Measurements from ENCODE around the gene AGPS. TPM values are rescaled to one million over a fixed set of nuclear protein-coding genes. Genes with fewer than 3 reads are reported as not detected.

Gene AGPS
- total RNA-seq, 4 donors from 2014 or later = 32.4 to 56.8 (median 38.5) TPM

DNA sequence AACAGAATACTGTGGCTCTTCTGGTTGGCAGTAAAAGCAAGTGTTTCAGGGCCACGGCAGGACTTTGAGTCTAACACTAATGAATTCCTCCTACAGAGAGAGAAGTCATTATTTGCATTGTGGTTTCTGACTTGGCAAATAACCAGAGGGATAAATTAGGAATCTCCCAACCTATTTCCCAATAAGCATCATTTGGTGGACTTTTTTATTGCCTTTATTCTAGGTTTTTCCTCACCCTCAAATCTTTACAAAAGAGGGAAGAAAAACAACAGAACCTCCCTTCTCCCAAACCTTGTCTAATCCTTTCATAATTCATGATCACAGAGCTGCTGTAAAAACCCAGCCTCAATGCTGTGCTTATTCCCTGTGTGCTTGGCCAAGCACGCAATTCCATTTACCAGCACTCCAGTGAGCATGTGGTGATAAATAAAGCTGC lies 179.7 kb downstream of the AGPS start:
- TF ChIP-seq, protein P1, sequence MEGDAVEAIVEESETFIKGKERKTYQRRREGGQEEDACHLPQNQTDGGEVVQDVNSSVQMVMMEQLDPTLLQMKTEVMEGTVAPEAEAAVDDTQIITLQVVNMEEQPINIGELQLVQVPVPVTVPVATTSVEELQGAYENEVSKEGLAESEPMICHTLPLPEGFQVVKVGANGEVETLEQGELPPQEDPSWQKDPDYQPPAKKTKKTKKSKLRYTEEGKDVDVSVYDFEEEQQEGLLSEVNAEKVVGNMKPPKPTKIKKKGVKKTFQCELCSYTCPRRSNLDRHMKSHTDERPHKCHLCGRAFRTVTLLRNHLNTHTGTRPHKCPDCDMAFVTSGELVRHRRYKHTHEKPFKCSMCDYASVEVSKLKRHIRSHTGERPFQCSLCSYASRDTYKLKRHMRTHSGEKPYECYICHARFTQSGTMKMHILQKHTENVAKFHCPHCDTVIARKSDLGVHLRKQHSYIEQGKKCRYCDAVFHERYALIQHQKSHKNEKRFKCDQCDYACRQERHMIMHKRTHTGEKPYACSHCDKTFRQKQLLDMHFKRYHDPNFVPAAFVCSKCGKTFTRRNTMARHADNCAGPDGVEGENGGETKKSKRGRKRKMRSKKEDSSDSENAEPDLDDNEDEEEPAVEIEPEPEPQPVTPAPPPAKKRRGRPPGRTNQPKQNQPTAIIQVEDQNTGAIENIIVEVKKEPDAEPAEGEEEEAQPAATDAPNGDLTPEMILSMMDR (IDR thresholded peaks at IDR 0.05; ENCODE audit: low read depth) = no peak

DNA sequence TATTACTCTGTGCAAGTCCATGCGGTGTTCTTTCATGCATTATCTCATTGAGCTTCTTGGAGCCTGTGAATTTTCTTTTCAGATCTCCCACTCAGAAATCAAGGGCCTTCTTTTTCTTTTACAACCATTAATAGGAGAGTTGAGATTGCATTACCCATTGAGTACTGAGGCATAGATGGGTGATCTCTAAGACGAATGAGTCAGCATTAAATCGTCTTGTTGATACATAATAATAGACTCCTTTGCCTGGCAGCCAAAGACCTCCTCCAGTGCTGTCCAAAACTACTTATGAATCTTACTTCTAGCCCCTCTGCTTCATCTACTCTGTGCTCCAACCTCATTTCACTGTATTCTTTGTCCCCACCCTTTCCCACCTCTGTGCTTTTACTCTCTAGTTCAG lies 180.5 kb downstream of the AGPS start:
- TF ChIP-seq, protein P1 (IDR thresholded peaks at IDR 0.05; ENCODE audit: low read depth) = no peak

DNA sequence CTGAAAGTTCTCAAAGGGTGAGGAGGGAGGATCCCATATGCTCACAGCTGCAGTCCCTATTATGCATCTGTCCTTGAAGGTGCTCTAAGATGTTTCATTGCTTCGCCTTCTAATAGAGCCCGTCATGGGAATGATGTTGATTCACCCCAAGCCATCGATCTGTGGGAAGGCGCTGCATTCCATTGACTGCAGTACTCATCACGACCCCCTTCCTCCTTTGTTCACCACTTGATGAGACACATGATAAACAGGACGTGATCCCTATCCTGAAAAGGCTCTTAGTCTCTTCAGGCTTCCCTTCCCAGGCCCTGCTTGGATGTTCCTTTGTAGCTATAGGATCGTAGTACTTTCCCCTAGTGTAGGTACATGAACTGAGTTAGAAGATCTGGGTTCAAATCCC lies 181.8 kb downstream of the AGPS start:
- TF ChIP-seq, protein P1 (IDR thresholded peaks at IDR 0.05; ENCODE audit: low read depth) = no peak

DNA sequence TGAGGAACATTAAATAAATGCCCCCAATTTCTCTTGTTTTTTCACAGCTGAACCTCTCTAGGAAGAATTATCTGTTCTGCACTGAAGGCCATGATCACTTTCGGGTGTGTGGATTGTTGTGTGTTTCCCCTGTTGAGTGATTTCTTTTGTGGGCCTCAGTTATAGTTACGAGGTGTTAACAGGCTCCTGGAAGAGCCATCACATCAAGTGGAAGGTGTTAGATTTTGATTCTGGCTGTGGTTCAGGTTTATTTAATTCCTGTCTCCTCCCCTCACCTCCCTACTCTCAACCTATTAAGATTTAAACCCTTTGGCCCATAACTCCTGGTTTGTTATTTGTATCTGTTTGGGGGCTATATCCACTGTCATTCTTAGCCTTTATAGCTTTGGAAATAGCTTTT lies 182.8 kb downstream of the AGPS start:
- TF ChIP-seq, protein P1 (IDR thresholded peaks at IDR 0.05; ENCODE audit: low read depth) = no peak

DNA sequence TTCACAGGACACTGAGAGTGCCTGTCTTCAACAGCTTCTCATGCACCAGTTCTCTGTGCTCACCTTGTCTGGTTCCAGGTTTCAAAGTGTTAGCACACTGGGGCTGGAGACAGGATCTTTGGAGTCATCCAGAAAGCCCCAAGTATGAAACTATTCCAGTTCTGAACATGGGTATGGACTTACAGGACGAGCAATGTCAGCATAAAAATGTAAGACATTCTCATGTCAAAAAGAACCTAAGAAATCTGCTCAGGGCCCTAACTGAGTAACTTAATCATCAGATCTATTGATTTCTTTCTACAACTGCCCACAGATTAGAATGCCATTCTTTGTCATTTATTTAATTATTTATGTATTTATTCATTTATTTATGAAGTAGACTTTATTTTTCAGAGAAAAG lies 184.5 kb downstream of the AGPS start:
- TF ChIP-seq, protein P1 (IDR thresholded peaks at IDR 0.05; ENCODE audit: low read depth) = no peak

DNA sequence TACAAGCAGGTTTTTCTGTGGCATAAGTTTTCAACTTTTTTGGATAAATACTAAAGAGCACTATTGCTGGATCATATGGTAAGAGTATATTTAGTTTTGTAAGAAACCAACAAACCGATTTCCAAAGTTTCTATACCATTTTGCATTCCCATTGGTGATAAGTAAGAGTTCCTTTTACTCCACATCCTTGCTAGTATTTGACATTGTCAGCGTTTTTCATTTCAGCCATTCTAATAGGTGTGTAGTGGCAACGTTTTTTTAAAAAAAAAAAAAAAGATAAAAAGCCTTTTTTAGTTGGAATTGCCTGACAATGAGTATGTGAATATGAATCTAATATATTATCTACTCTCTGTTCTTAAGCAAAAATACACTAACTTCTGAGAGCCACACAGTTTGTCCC lies 185.9 kb downstream of the AGPS start:
- TF ChIP-seq, protein P1 (IDR thresholded peaks at IDR 0.05; ENCODE audit: low read depth) = no peak

DNA sequence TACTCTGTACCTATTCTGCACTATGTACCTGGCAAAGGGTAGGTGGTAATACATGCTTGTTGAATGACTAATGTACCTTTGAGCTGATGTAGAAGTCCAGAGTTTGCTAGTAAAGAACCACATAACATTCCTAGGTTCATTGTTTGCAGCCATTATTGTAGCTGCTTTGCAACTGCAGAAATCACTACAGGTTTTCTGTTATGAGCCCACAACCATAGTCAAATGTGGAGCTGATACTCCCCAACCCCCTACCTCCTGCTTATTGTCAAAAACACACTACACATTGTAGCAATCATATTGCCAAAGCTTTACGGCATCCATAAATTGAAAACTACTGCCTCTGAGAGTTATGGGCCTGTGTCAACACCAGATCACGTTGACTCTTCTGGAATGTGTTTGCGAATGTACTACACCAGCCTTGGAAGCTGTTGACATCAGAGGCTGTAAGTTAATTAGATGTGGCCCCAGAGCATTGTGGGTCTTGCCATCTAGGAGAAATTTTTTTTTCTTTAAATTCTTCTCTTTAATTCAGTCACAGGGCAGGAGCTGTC lies 187.0 kb downstream of the AGPS start:
- TF ChIP-seq, protein P1 (IDR thresholded peaks at IDR 0.05; ENCODE audit: low read depth) = no peak

All from subcutaneous adipose tissue (tissue), 4 donors.